ENCODE results near the gene CCDC85C. TPM values are rescaled to one million over a fixed set of nuclear protein-coding genes. Genes with fewer than 3 reads are reported as not detected.

Gene CCDC85C
- total RNA-seq, 1 donor from 2014 or later: 4.4 TPM

- Mint-ChIP-seq H3K4me1 (ENCODE audit: unreplicated experiment) (no peaks in the 10 kb centered on the region), H3K27me3 (ENCODE audit: unreplicated experiment) (no peaks in the 10 kb centered on the region), H3K36me3 (ENCODE audit: unreplicated experiment) (no peaks in the 10 kb centered on the region), H3K27ac (ENCODE audit: unreplicated experiment) (no peak overlapping the region), H3K4me3 (ENCODE audit: unreplicated experiment) (no peak overlapping the region), H3K9me3 (ENCODE audit: unreplicated experiment) (no peaks in the 10 kb centered on the region)
- no peak for DNase-seq (ENCODE audit: extremely low spot score, unreplicated experiment)
- TF ChIP-seq CTCF (IDR thresholded peaks at IDR 0.05): no peak
These were observed 30.4 kb upstream of the CCDC85C start for GRCh38 chr14:99634443-99634842.

DNA sequence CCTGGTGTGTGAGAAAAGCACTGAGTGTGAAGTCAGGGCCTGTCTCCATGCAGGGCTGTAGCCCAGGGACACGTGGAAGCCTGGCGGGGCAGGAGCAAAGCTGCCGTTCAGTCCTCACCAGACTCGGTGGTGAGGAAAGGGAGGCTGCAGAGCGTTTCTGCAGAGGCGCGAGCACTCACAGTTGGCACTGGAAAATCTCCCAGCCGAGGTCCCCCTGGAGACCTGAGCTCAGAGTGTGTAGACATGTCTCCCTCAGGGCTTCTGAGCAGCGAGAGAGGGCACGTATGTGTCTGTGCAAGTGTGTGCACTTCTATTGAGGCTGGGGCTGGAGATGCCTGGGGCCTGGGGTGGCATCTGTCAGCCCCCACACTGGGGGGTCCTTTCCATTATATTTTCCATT lies 29.9 kb upstream of the CCDC85C start:
- DNase-seq (ENCODE audit: extremely low spot score, unreplicated experiment): no peak
- no peak for TF ChIP-seq CTCF (IDR thresholded peaks at IDR 0.05)

DNA sequence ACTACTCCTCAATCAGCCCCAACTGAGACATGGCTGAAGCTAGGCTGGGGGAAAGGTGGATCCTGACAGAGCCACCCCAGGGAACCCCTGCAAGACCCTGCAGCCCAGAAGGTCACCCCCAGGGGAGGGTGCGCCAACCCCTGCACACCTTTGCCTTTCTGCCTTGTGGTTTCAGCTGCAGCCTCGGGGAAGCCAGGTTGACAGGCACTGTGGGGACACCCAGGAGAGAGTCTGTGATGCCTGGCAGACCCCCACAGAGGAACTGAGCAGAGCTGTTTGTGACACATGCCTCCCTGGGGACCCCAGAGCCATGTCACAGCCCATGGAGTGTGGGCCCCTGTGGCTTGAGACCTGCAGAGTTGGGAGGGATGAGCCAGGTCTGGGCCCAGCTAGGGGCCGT lies 29.1 kb upstream of the CCDC85C start:
- peaks cover 5% of the 10 kb centered on the region for H3K4me1 Mint-ChIP-seq (ENCODE audit: unreplicated experiment)
- no peak overlapping the region for H3K4me3 Mint-ChIP-seq (ENCODE audit: unreplicated experiment)
- no peak overlapping the region for H3K27ac Mint-ChIP-seq (ENCODE audit: unreplicated experiment)
- no peaks in the 10 kb centered on the region for H3K36me3 Mint-ChIP-seq (ENCODE audit: unreplicated experiment)
- no peak for DNase-seq (ENCODE audit: extremely low spot score, unreplicated experiment)
- no peak for TF ChIP-seq CTCF (IDR thresholded peaks at IDR 0.05)
- H3K27me3 Mint-ChIP-seq (ENCODE audit: unreplicated experiment): no peaks in the 10 kb centered on the region
- no peaks in the 10 kb centered on the region for H3K9me3 Mint-ChIP-seq (ENCODE audit: unreplicated experiment)

More for the DNA sequence above, 29.9 kb upstream of the CCDC85C start:
- H3K4me3 Mint-ChIP-seq (ENCODE audit: unreplicated experiment): no peak overlapping the region
- peaks cover 2% of the 10 kb centered on the region for H3K4me1 Mint-ChIP-seq (ENCODE audit: unreplicated experiment)
- H3K27me3 Mint-ChIP-seq (ENCODE audit: unreplicated experiment): no peaks in the 10 kb centered on the region
- H3K36me3 Mint-ChIP-seq (ENCODE audit: unreplicated experiment): no peaks in the 10 kb centered on the region
- H3K27ac Mint-ChIP-seq (ENCODE audit: unreplicated experiment): no peak overlapping the region
- H3K9me3 Mint-ChIP-seq (ENCODE audit: unreplicated experiment): no peaks in the 10 kb centered on the region

GRCh38 chr14:99632410-99633035 lies 28.5 kb upstream of the CCDC85C start:
- H3K4me1 Mint-ChIP-seq (ENCODE audit: unreplicated experiment): peaks cover 5% of the 10 kb centered on the region
- H3K27me3 Mint-ChIP-seq (ENCODE audit: unreplicated experiment): no peaks in the 10 kb centered on the region

GRCh38 chr14:99630202-99630601 lies 26.2 kb upstream of the CCDC85C start:
- Mint-ChIP-seq H3K4me3 (ENCODE audit: unreplicated experiment) (no peak overlapping the region), H3K27me3 (ENCODE audit: unreplicated experiment) (no peaks in the 10 kb centered on the region), H3K4me1 (ENCODE audit: unreplicated experiment) (peaks cover 5% of the 10 kb centered on the region), H3K36me3 (ENCODE audit: unreplicated experiment) (no peaks in the 10 kb centered on the region), H3K27ac (ENCODE audit: unreplicated experiment) (no peak overlapping the region), H3K9me3 (ENCODE audit: unreplicated experiment) (no peaks in the 10 kb centered on the region)
- TF ChIP-seq CTCF (IDR thresholded peaks at IDR 0.05): no peak
- no peak for DNase-seq (ENCODE audit: extremely low spot score, unreplicated experiment)

More at GRCh38 chr14:99632410-99633035, 28.5 kb upstream of the CCDC85C start:
- Mint-ChIP-seq H3K36me3 (ENCODE audit: unreplicated experiment) (no peaks in the 10 kb centered on the region), H3K9me3 (ENCODE audit: unreplicated experiment) (no peaks in the 10 kb centered on the region), H3K27ac (ENCODE audit: unreplicated experiment) (no peak overlapping the region), H3K4me3 (ENCODE audit: unreplicated experiment) (no peak overlapping the region)
- TF ChIP-seq CTCF (IDR thresholded peaks at IDR 0.05): no peak
- DNase-seq (ENCODE audit: extremely low spot score, unreplicated experiment): no peak
